C4-2B (cell line): ENCODE results near the gene PTPRM.

Experiments used
- H3K27ac ChIP-seq: fragments of 450-650 bp; 2 replicates; pipeline ENCODE4 v1.5.1; 2017
- CTCF ChIP-seq: fragments of 450-650 bp; conservative IDR thresholded peaks from 2 replicates; pipeline ENCODE4 v1.5.1; 2017; ENCODE audit warnings: mild to moderate bottlenecking
- ZFX ChIP-seq: fragments of 450-650 bp; IDR thresholded peaks from 2 replicates; pipeline ENCODE4 v1.6.1; 2017

PTPRM gene

GRCh38 chr18:7805096-7805495 is 238.0 kb downstream of the PTPRM start:
- TF ChIP-seq CTCF (no peak), ZFX (no peak)
- H3K27ac ChIP-seq = no peak overlapping the region

GRCh38 chr18:7805880-7806279 is 238.8 kb downstream of the PTPRM start:
- H3K27ac ChIP-seq = no peak overlapping the region
- TF ChIP-seq ZFX (no peak), CTCF (no peak)

- H3K27ac ChIP-seq = no peak overlapping the region
- TF ChIP-seq CTCF (no peak), ZFX (no peak)
Observed at GRCh38 chr18:7807936-7808453, 240.9 kb downstream of the PTPRM start.

GRCh38 chr18:7808992-7809391 is 241.9 kb downstream of the PTPRM start:
- TF ChIP-seq CTCF (no peak), ZFX (no peak)

GRCh38 chr18:7809455-7809854 is 242.3 kb downstream of the PTPRM start:
- TF ChIP-seq ZFX = no peak
- TF ChIP-seq CTCF = no peak
- no peak overlapping the region for H3K27ac ChIP-seq

More at GRCh38 chr18:7808992-7809391, 241.9 kb downstream of the PTPRM start:
- H3K27ac ChIP-seq = no peak overlapping the region

GRCh38 chr18:7809978-7810377 is 242.9 kb downstream of the PTPRM start:
- H3K27ac ChIP-seq = no peak overlapping the region
- no peak for TF ChIP-seq ZFX
- TF ChIP-seq CTCF = no peak

GRCh38 chr18:7812431-7813063 is 245.4 kb downstream of the PTPRM start:
- TF ChIP-seq CTCF (no peak), ZFX (no peak)
- no peak overlapping the region for H3K27ac ChIP-seq
